K562 (cell line): Measurements from ENCODE around the gene TMTC2. TPM values are rescaled to one million over a fixed set of nuclear protein-coding genes. Genes with fewer than 3 reads are reported as not detected.

Source experiments
- ATAC-seq: fragments of 200-7000 bp; cut with Tn5 transposase; 3 replicates; pipeline ENCODE4 v1.9.1; 2020; ENCODE audit warnings: moderate library complexity
- BruUV-seq: library from RNA; stranded (reverse); fragments of 400-500 nt; replicated peaks from 2 replicates; lab custom pipeline; 2021; lab: Mats Ljungman, UMichigan
- CTCF ChIA-PET: fragments of 300-600 bp; formaldehyde crosslinking; extraction: SDS; loops from one replicate; lab custom pipeline; 2021; ENCODE audit warnings: low intra/inter-chr PET ratio; lab: Yijun Ruan, JAX
- POLR2A ChIA-PET: fragments of 300-600, 350-650 bp; sonication (Branson Sonifier 250); formaldehyde crosslinking; extraction: SDS; loops from one replicate; lab custom pipeline; 2021; ENCODE audit warnings: antibody characterized with exemption, inconsistent platforms; lab: Yijun Ruan, JAX
- DNase-seq, 4 experiments: peaks; one replicate each; pipeline versions ENCODE4 v3.0.0 to v3.0.0-alpha.2; 2011 to 2018; ENCODE audit warnings: low spot score in 3 of 4, mixed read lengths in 3 of 4; ENCODE audit errors: extremely low read depth in 1 of 4
- FAIRE-seq: peaks from 2 replicates; lab custom pipeline; 2011; peaks lifted over from hg19 to GRCh38; lab: Jason Lieb, UNC
- H2AFZ ChIP-seq: 2 replicates; pipeline ENCODE4 v1.6.0; 2011; ENCODE audit warnings: low read depth, low read length, control low read depth, inconsistent platforms
- H3K27ac ChIP-seq: fragments of 200-600 bp; 3 replicates; pipeline ENCODE4 v1.8.0; 2011; ENCODE audit warnings: low read depth, mild to moderate bottlenecking, control low read depth, inconsistent platforms, low read length, moderate library complexity, mixed read lengths; ENCODE audit errors: extremely low read depth
- H3K27me3 ChIP-seq, 2 experiments: fragments of 300-600 bp in 1 of 2; 2 replicates in 1 of 2; 3 replicates in 1 of 2; pipeline versions ENCODE4 v1.6.0 to v1.8.0; 2011; ENCODE audit warnings: inconsistent platforms in 2 of 2, low read length in 2 of 2, mild to moderate bottlenecking in 1 of 2, mixed read lengths in 1 of 2, moderate library complexity in 1 of 2; ENCODE audit not compliant: control insufficient read depth in 2 of 2, insufficient read depth in 2 of 2
- H3K36me3 ChIP-seq: fragments of 300-600 bp; 3 replicates; pipeline ENCODE4 v1.8.0; 2011; ENCODE audit warnings: mild to moderate bottlenecking, low read length, inconsistent platforms; ENCODE audit not compliant: control insufficient read depth, insufficient read depth
- H3K4me1 ChIP-seq, 2 experiments: fragments of 200-600 bp in 1 of 2; replicated peaks in 1 of 2; 2 replicates in 1 of 2; 3 replicates in 1 of 2; pipeline versions ENCODE4 v1.5.1 to v1.8.0; 2011; ENCODE audit warnings: inconsistent platforms in 2 of 2, low read length in 2 of 2, mild to moderate bottlenecking in 1 of 2, mixed read lengths in 1 of 2, moderate library complexity in 1 of 2; ENCODE audit not compliant: control insufficient read depth in 2 of 2, insufficient read depth in 2 of 2
- H3K4me2 ChIP-seq: 2 replicates; pipeline ENCODE4 v1.6.1; 2011; ENCODE audit warnings: low read length, control low read depth, inconsistent platforms, mixed read lengths; ENCODE audit not compliant: insufficient read depth
- H3K4me3 ChIP-seq: fragments of 200-600 bp; sonication (generic), shearing (Covaris generic); 2 replicates; pipeline ENCODE4 v1.5.1; 2016; ENCODE audit warnings: control low read depth, inconsistent platforms
- H3K79me2 ChIP-seq: fragments of 200-600 bp; 3 replicates; pipeline ENCODE4 v1.8.0; 2011; ENCODE audit warnings: low read length, inconsistent platforms; ENCODE audit not compliant: control insufficient read depth, insufficient read depth
- H3K9ac ChIP-seq, 2 experiments: 2 replicates each; pipeline versions ENCODE4 v1.6.0 to v1.6.1; 2011; ENCODE audit warnings: low read depth in 2 of 2, low read length in 2 of 2, control low read depth in 1 of 2, inconsistent platforms in 1 of 2, mild to moderate bottlenecking in 1 of 2, mixed read lengths in 1 of 2; ENCODE audit not compliant: insufficient read depth in 1 of 2
- H3K9me1 ChIP-seq: one replicate; pipeline ENCODE4 v1.6.0; 2011; ENCODE audit warnings: inconsistent platforms, mild to moderate bottlenecking, low read length, moderate library complexity; ENCODE audit not compliant: control insufficient read depth, insufficient read depth
- H3K9me3 ChIP-seq: replicated peaks from 2 replicates; pipeline ENCODE4 v1.5.1; 2011; ENCODE audit warnings: low read depth, low read length, inconsistent platforms; ENCODE audit not compliant: control insufficient read depth, insufficient read depth
- H4K20me1 ChIP-seq: replicated peaks from 2 replicates; pipeline ENCODE4 v1.6.1; 2011; ENCODE audit warnings: low read length, inconsistent platforms, mixed read lengths; ENCODE audit not compliant: control insufficient read depth, insufficient read depth
- HES1 ChIP-seq: fragments of 450-650 bp; IDR thresholded peaks from 2 replicates; pipeline ENCODE4 v1.6.1; 2016; ENCODE audit warnings: low read depth, mild to moderate bottlenecking, moderate library complexity
- MCM3 ChIP-seq: fragments of 450-650 bp; IDR thresholded peaks from 2 replicates; pipeline ENCODE4 v1.6.1; 2016
- MXD1 ChIP-seq: fragments of 250-450 bp; sonication (Bioruptor Pico); IDR thresholded peaks from 2 replicates; pipeline ENCODE4 v1.8.0; 2021; ENCODE audit warnings: borderline replicate concordance, mild to moderate bottlenecking, moderate library complexity; ENCODE audit not compliant: poor library complexity, severe bottlenecking
- RBBP5 ChIP-seq: fragments of 200-600 bp; sonication (generic); IDR thresholded peaks from 2 replicates; pipeline ENCODE4 v1.6.1; 2012; ENCODE audit warnings: borderline replicate concordance, mild to moderate bottlenecking, low read length, control low read depth, inconsistent platforms; ENCODE audit not compliant: insufficient read depth, poor library complexity, severe bottlenecking
- ZNF121 ChIP-seq: sonication (generic); formaldehyde crosslinking; conservative IDR thresholded peaks from 2 replicates; pipeline ENCODE4 v1.8.0; 2022; ENCODE audit warnings: missing genetic modification reagents
- WGBS: fragments of 100-300 bp; shearing (Covaris generic); methylation state at CpG from one replicate; pipeline ENCODE4 v1.1.6; 2016; ENCODE audit warnings: low coverage, mixed read lengths; ENCODE audit not compliant: insufficient coverage; ENCODE audit errors: missing lambda C conversion rate; 5-methylcytosine and 5-hydroxymethylcytosine counted together
- in situ Hi-C: fragments of 300-500 bp; cut with MboI; formaldehyde crosslinking; loops from 4 replicates; pipeline ENCODE4 v1.15.0; 2018; ENCODE audit warnings: inconsistent platforms, mixed read lengths
- intact Hi-C: fragments of 100-400 bp; cut with micrococcal nuclease; formaldehyde crosslinking; loops from 2 replicates; pipeline ENCODE4 v1.14.2; 2022
- polyA plus RNA-seq, 8 experiments: library from polyadenylated mRNA; depleted of rRNA in 4 of 8; stranded (reverse) in 5 of 8; unstranded in 3 of 8; fragments of >200 nt; fragmentation: Nextera tagmentation in 2 of 8; fragmentation: Illumina TruSeq in 1 of 8; extraction: Ambion mirVana in 2 of 8; extraction: Trizol in 1 of 8; gene quantifications; 2 replicates each; pipeline versions ENCODE4 v1.2.1 to v1.2.3, GENCODE V29; 2011 to 2014; ENCODE audit warnings: inconsistent platforms in 1 of 8, missing spikeins in 1 of 8
- total RNA-seq, 7 experiments: library from RNA; depleted of rRNA in 6 of 7; stranded (reverse); fragments of >200 nt in 6 of 7; fragmentation: Illumina TruSeq in 2 of 7; extraction: Trizol in 2 of 7; gene quantifications; 2 replicates each; pipeline versions ENCODE4 v1.2.1 to v1.2.3, GENCODE V29; 2011 to 2021; ENCODE audit warnings: low replicate concordance in 1 of 7

TMTC2 gene
- total and polyA plus RNA-seq, 9 of the 15 experiments (the other 6 are each of a cell fraction or from before 2014, with no cell fraction given), result 0.29 to 1.1 (median 0.55) TPM

- Histone ChIP-seq H3K9me3 (no peaks in the 10 kb centered on the region), H4K20me1 (no peaks in the 10 kb centered on the region), H3K4me2 (no peak overlapping the region), H3K4me3 (no peak overlapping the region), H3K4me1 (no peaks in the 10 kb centered on the region), H3K9me1 (no peaks in the 10 kb centered on the region), H3K27me3 (no peaks in the 10 kb centered on the region), H3K27ac (no peak overlapping the region)
- in situ Hi-C loops, result no loop called here
- CTCF ChIA-PET, result no interaction called here
- ATAC-seq (no peak), FAIRE-seq (no peak), DNase-seq (no peak)
- intact Hi-C loops, result no loop called here
- BruUV-seq, result no TSS peak
- WGBS, result 0% methylated on average over 1 of the region's 1 CpG
- POLR2A ChIA-PET, result no interaction called here
- TF ChIP-seq HES1 (no peak), RBBP5 (no peak), ZNF121 (CRISPR knock-in tag) (no peak), MCM3 (no peak), MXD1 (CRISPR knock-in tag) (no peak)
- TF ChIP-seq, all 486 proteins: peak for 0
- H3K79me2 ChIP-seq, result no peaks in the 10 kb centered on the region
- H3K36me3 ChIP-seq, result no peaks in the 10 kb centered on the region
- H2AFZ ChIP-seq, result no peak overlapping the region
- H3K9ac ChIP-seq, result no peak overlapping the region
Observed at GRCh38 chr12:82959821-82960220, 273.1 kb downstream of the TMTC2 start.
